GM18502 (cell line): ENCODE measurements around the gene CACNA2D3.

Source experiments
- ATAC-seq: cut with Tn5 transposase; IDR thresholded peaks from one replicate; pipeline ENCODE4 v1.9.1; 2021; ENCODE audit warnings: mild to moderate bottlenecking; ENCODE audit not compliant: unreplicated experiment, poor library complexity

Gene CACNA2D3

DNA sequence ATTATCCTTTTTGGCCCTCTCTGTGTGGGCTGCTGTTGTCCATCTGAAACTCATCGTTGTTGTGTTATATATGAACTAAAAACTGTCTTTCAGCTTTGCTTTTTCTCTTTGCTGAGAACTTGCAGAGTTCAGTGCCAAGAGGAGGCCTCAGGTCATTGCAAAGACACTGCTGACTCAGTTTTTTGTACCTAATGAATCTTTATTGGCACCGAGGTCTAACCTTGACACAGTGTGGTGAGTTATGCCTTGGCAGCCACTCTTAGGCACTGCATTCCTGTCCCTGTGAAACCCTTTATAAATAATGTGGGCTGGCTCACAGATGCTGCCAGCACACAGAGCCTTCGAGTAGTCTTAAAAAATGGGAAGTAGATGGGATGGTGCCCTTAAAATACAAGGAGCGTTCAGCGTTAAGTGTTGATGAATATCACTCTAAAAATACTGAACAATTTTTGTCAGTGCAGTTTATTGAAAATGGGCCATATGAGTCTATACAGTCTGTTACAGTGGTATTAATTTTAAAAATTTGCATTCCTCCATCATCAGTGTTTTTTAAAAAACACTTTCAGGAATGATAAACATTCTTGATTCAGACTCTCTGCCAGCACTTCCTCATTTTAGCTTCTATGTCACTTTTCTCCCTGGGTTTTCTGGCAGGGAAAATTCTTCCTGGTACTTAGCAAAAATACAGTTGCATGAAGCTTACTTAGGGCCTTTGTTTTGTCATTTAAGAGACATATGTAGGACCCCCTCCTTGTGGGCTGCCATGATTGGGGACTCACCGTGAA, 234.1 kb downstream of the CACNA2D3 start:
- no peak for ATAC-seq

DNA sequence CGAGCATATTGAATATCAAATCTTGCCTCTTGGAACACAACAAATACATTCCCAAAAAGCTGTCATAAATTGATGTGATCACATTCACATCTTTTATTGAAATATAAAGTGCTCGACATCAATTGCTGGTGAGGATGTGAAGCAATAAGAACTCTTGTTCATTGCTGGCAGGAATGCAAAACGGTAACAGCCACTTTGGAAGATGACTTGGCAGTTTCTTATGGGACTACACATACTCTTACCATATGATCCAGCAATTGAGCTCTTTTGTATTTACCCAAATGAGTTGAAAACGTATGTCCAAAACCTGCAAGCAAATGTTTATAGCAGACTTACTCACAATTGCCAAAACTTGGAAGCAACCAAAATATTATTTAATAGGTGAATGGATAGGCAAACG, 234.9 kb downstream of the CACNA2D3 start:
- ATAC-seq: no peak

DNA sequence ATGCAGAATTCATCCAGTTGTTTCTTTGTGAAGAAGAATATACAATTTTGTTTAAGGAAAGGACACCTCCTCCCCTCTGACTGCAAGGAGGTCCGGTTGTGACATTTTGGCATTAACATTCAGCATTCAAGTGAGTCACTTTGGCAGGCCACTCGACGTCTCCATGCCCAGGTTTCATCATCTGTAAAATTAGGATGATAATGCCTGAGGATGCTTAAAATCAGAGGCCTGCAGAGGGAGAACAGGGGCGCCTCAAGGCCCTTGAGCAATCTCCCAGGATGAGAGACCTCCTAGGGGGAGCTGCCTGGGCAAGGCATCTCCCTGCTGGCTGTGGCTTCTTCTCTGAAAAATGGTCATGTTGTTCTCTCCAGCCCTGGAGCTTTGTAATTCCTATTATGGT, 236.0 kb downstream of the CACNA2D3 start:
- ATAC-seq: no peak

DNA sequence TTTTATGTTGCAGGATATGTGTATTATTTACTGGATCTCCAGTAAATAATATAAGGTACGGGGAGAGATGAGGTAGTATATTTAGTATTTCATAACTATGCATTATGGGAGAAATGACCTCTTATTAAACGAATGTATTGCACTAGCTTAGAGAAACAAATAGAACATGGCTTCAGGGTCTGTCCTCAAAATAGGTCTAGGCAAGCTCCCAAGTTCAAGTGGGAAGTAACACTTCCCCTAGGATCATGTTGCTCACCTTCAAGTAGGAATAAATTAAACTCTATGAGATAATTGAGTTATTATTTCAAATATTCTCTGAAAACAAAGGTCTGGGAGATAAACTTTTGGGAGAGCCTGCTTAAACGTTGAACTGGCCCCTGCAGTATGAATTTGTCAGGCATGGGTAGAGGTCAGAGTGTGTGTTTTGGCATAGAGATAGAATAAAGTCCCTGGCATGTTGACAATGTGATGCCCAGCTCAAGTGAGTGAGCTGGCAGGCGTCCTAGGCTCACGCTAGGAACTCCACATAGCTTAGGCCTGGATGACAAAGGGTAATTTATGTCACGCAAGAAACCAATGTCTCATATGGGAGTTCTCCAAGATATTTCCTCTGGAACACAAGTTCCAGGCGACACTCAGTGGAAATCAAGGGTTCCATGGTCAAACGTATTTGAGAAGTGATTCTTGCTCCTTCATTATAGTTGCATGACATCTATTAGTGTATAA, 236.8 kb downstream of the CACNA2D3 start:
- no peak for ATAC-seq

DNA sequence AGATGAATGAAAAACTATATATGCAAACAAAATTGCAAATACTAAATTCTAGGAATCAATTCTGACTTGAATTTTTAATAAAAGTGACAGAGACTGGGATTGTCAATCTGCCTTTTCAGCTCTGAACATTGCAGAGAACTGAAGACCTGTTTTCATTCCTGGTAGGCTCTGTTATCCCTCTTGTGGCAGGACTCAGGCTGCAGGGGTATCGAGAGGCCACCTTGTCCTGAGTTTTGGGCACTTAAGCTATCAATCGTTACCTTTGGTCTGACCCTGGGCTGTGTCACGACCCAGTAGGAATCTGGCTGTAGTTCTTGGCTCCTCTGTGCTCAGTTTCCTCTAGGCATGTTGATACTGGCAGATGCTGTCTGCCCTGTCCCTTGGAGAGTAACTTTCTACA, 238.0 kb downstream of the CACNA2D3 start:
- ATAC-seq: no peak

DNA sequence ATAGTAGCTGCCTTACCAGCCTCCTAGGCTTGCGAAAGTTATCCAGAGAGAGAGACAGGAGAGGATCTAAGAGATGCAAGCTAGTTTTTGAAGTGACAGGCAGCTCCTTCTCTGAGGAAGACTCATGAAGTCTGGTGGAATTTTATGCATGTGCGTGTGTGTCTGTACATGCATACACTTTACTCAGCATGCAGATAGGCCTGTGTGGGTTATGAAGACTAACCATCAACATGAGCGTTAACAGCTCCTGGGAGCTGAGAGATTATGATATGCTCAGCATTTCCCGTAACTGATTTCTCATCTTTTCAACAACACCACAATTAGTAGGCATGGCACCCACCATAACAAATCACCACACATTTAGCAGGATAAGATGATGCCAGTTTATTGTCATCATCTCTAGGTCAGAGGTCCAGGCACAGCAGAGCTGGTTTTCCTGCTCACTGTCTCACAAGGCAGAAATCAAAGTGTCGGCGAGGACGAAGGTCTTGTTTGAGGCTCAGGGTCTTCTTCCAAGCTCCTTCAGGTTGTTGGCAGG, 239.5 kb downstream of the CACNA2D3 start:
- no peak for ATAC-seq

DNA sequence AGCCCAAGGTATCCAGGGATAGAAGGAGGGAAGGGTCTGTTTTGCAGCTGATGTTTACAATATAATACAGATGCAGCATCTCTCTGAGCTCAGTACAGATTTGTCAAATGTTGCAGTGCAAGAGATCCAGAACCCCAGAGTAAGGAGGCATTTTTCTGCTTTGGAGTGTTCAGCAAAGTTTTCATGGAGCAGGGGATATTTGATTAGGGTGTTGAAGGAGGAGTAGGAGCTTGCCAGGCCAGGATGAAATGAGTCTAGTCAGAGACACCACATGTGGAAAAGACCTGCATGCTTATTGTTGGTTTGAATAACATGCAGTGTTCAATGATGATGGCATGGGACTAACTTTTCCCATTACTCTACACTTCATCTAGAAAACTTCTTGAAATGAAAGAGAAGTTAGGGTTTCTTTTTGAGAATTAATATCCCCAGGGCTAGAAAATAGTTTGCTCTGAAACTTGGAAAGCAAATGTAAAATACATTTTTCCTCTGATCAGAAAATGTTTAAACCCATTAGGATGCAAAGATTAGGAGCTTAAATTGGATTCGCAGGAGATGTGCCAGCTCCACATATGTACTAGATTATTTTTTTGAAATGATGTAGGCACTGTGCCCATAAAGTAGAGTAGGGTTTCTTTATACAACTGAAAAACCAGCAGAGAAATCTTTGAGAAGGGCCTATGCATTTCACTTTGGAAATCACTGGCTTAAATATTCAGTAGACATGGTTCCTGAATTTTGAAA, 243.8 kb downstream of the CACNA2D3 start:
- no peak for ATAC-seq

DNA sequence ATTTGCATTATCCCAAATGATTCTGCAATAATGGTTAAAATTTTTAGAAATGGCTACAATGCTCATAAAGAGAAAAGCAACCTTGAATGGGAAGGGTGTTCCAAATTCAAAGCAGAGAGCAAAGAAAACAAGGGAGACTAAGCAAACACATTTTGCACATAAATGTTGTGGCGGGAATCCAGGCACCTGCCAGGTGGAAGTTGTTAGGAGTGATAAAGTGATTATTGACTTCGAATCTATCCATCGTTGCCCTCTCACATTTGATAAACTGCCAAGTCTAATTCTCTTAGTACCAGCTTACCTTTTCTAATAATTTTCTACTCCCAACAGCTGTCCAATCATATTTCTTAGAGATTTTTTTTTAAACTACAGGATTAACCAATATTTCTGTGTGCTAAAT, 244.5 kb downstream of the CACNA2D3 start:
- ATAC-seq: no peak

DNA sequence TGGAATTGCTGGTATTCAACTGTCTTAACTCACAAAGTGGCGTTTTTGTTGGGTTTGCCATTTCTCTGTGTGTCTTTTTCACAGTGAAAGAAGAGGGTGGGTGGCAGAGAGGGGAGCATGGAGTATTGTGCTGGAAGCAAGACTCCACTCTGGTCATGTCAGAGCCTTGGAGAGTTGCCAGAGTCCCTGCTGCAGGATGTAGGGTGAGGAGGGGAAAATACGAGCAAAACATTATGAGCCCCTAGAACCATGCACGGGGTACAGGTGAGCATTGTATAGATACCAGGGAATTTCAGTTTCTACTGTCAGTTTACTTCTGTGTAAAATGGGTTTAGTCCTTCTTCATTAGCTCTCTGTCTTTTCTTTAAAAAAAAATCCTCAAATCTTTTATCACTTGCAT, 249.9 kb downstream of the CACNA2D3 start:
- ATAC-seq: no peak

DNA sequence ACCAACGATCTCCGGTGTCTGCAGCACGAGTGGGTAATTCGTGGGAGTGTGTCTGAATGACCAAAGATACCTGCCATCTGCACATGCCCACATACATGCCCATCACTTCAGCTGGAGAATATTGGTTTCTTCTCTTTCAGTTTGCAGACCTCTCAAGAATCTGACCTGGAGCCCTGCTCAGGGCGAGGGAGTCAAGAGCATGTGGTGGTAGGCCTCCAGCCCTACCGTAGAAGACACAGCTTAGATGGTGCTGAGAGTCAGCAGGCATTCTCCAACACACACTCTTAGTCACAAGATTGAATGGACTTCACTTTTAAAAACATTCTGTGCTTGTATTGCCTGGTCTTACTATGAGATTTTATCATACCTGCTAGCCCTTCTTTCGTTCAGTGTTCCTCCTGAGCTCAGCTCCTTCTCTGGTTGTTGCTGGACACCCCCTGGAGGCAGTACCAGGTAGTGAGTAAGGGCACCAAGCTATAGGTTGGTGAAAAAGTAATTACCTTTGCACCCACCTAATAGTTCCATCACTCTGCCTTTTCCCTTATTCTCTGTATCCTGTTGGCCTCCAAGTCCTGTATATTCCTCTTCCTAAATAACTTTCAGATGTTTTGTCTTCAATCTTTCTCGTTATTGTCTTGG, 252.0 kb downstream of the CACNA2D3 start:
- no peak for ATAC-seq

DNA sequence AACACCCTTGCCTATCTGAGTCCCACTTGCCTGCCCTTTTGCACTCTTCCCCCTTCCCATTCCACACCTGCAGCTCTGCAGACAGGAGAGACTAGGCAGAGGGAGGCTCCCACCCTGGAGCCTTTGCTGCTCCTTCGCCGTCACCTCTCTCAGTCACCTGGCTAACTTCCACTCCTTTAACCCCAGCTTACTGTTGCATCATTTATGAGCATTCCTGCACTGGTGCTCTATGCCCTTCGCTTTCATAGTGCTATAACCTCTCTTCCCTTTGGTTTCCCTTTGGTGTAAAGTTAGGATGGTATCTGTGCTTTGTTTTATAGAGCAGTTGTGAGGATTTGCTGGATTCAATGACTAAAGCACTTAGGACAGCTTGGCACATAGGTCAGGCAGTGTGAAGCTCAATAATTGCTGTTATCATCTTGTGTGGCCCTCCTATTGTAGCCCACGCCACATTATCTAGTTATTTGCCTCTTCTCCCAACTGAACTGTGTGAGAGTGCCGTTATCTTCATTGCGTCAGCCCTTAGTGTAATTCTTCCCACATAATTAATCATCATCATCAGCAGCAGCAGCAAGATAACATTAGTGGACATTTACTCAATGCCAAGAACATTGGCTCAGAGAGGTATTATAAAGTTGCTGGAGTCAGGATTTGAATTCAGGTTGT, 253.9 kb downstream of the CACNA2D3 start:
- ATAC-seq: no peak

DNA sequence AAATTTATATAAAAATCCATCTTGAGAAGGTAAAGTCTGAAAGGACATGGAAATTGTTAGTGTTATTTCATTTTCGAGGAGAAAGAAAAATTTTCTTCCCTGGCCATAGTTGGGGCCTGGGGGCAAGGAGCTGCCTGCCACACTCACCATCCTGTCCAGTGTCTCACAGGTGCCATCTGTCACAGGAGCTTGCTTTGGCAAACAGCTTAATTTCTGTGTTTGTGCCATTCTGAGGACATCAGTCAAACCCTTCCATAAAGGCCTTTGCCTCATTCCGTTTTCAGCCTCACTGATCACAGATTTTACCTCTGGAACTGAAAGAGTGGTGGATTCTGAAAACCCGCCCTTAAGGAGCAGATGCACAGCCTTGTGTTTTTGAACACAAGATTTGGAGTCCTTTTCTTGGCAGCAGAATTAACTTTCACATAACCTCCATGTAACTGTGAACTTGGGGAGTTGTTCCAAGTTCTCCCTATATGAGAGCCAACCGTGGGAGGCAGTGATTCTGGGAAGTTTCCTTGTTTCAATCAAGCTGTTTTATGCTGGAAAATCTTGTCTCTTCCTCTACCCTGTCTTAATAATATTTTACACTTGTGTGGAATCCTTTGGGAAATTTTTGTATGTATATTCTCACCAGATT, 254.7 kb downstream of the CACNA2D3 start:
- ATAC-seq: no peak

DNA sequence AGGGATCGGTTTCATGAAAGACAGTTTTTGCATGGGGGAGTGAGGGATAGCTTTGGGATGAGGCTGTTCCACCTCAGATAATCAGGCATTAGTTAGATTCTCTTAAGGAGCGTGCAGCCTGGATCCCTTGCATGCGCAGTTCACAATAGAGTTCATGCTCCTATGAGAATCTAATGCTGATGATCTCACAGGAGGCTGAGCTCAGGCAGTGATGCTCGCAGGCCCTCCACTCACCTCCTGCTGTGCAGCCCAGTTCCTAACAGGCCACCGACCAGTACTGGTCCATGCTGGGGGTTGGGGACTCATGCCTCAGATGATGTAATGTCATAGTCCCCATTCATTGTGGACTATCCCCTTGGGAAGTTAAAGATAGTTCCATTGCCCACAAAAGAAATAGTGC, 255.8 kb downstream of the CACNA2D3 start:
- ATAC-seq: no peak

DNA sequence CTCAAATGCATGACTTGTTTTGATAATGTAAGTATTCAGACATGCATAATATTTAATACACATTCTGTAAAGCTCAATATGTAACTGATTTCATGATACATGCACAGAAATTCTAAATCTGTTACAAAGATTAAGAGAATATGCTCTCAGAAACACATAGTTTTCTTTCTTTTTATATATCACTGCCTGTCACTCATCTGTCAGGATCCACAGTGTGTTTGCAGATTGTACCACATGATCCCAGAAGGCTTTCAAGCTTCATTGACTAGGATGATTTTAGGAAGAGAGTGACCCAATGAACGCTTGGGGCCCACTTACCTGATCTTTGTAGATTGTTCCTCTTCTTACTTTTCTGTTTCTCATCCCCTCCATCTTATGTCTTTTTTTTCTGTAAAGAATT, 261.9 kb downstream of the CACNA2D3 start:
- no peak for ATAC-seq

DNA sequence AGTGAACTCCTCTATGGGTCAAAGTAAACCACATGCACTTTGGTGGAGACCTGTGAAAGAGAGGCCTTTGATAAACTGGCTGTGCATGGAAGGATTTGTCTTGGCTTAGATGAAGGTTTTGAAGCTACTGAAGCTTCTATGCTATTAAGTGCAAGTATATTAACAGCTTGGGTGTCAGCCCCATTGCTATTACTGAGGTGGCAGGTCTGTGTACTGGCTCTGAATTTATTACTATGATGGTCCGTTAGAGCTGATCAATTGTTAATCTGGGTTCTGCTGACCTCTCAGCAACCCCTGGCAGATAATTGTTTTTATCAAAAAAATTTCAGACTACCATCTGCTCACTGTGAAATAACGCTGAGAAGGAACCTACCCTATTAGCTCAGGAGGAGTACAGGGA, 268.2 kb downstream of the CACNA2D3 start:
- ATAC-seq: no peak

DNA sequence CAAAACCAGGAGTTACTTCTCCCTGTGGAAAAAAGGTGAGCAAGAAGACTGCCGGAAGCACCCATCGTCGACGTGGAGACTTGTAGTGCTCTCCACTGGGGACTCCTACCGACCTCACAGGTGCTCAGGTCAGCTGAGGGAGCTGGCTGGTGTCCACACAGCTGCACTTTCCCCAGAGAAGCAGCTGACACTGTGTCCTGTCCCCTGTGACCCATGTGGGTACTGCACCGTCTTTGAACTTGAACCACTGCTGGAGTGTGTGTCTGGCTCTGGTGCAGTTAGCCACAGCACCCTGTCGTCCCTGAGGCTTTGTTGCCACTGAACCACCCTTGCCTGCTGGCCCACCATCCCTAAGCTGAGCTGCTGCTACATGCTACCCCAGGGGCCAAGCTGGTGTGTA, 270.8 kb downstream of the CACNA2D3 start:
- ATAC-seq: no peak

DNA sequence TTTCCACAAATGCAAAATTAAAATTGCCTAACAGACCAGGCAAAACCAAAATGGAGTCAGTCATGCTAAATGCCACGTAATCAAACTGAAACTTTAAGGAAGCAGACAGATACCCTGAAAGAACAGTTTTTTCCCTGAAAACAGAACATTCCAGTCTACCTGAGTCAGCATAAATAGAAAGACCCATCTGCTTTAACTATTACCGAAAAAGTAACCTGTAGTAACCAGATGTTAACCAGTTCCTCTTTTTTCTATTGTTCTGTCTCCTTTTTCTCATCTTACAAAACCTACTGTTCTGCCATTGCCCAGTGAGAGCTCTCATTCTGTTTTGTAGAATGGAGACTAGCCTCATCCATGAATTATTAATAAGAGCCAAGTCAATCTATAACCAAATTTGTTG, 286.0 kb downstream of the CACNA2D3 start:
- no peak for ATAC-seq

DNA sequence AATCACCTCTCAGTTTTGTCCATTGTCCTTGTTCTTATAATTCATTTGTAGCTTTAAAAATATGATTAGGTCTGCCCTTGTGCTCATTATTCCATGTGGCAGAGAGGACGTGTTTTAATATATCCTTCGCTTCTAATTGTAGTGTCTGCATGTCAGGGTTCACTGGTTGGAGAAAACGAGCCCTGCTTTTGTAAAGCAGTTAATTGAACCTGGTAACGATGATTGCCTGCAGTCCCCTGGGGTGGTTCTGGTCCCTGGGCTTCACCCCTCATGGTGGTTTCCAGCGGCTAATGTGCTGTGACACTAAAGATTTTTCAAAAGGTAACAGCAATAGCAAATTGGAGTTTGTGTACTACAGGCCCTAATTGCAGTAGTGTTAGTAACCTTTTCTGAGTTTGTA, 299.6 kb downstream of the CACNA2D3 start:
- ATAC-seq: no peak

DNA sequence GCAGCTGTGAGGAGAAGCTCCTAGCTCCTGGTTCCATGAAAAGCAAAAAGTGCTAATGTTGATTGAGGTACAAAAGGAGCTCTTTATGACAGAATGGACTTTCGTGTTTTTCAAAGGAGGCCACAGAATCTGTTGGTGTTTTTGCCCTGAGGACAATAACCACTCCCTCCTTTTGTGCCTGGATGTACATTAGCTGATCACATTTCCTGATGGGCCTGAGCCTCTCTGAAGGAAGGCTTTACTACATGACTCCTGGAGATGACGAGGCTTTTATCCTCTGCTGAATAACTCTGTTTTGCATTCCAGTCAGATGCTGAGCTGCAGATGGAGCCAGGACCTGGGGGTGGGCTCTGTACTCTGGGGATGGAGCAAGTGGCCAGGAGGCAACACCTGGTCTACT, 301.9 kb downstream of the CACNA2D3 start:
- ATAC-seq: no peak

DNA sequence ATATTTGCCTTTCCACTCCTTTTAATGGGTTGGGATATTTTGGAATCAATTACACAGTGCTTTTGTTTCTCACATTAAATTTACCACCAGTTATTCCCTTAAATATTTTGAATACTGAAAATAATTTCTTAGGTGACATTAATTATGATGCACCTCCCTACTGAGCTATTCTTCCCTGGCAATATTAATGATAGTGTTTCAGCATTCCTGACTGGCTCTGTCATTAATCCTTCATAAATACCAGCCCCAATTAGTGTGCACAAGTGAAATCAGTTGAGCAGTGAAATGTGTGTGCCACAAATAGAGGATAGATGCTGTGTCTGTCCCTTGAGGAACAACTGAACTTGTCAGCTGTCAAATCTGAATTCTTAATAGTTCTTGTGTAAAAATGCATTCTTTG, 304.0 kb downstream of the CACNA2D3 start:
- no peak for ATAC-seq
